ENCODE measurements around the gene LXN.

GRCh38 chr3:158703566-158703965, 31.1 kb upstream of the LXN start:
- TF ChIP-seq POLR2A (IDR thresholded peaks at IDR 0.05; ENCODE audit: low read length) (no peak), GATA1 (IDR thresholded peaks at IDR 0.05; ENCODE audit: low read depth, low read length) (no peak)
